ENCODE measurements around the gene CACNA1I.
"Not testable (repeated sequence)": the region's sequence is repeated elsewhere in the genome, so short reads cannot be mapped to it uniquely, and the experiment has no call there.

DNA sequence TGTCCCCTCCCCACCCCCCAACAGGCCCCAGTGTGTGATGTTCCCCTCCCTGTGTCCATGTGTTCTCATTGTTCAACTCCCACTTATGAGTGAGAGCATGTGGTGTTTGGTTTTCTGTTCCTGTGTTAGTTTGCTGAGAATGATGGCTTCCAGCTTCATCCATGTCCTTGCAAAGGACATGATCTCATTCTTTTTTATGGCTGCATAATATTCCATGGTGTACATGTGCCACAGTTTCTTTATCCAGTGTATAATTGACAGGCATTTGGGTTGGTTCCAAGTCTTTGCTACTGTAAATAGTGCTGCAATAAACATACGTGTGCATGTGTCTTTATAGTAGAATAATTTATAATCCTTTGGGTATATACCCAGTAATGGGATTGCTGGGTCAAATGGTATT lies 163.5 kb downstream of the CACNA1I start:
- not testable (repeated sequence) for TF ChIP-seq EP300, POLR2AphosphoS5 (IDR thresholded peaks at IDR 0.05)
- TF ChIP-seq, protein P1, sequence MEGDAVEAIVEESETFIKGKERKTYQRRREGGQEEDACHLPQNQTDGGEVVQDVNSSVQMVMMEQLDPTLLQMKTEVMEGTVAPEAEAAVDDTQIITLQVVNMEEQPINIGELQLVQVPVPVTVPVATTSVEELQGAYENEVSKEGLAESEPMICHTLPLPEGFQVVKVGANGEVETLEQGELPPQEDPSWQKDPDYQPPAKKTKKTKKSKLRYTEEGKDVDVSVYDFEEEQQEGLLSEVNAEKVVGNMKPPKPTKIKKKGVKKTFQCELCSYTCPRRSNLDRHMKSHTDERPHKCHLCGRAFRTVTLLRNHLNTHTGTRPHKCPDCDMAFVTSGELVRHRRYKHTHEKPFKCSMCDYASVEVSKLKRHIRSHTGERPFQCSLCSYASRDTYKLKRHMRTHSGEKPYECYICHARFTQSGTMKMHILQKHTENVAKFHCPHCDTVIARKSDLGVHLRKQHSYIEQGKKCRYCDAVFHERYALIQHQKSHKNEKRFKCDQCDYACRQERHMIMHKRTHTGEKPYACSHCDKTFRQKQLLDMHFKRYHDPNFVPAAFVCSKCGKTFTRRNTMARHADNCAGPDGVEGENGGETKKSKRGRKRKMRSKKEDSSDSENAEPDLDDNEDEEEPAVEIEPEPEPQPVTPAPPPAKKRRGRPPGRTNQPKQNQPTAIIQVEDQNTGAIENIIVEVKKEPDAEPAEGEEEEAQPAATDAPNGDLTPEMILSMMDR (IDR thresholded peaks at IDR 0.05), result not testable (repeated sequence)

All from sigmoid colon (tissue), 4 donors.